Measurements from ENCODE around the gene MST1R. TPM values are rescaled to one million over a fixed set of nuclear protein-coding genes. Genes with fewer than 3 reads are reported as not detected.

MST1R gene
- total RNA-seq, 5 donors from 2014 or later (not counting 1 experiment from before 2014, with no cell fraction given), result 0.59 to 1.6 (median 1.3) TPM

DNA sequence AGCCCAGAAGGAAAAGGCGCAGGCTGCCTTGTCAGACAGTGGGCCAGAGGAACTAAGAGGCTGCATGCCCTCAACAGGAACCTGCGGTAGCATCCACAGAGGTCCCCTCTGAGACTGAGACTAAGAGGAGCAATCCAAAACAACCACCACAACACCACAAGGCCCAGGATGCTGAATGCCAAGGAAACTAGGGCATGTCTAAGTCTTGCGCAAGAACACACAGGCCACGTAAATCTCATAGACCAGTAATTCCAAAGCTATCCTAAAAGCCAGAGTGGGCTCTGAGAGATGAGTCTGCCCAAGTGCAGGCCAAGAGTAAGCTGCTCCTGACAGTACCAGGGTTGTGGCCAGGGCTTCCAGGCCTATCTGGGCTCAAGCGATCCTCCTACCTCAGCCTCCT is 13.0 kb upstream of the MST1R start:
- peaks cover 0 to 6% (median 3%) of the 10 kb centered on the region in 3 donors for H3K4me1 Mint-ChIP-seq
- no peak overlapping the region for H3K27ac ChIP-seq (ENCODE audit: low read length)
- ChIA-PET POLR2A (no interaction called here), CTCF (no interaction called here)
- DNase-seq, result no peak
- no peaks in the 10 kb centered on the region for H3K9me3 Mint-ChIP-seq
- peaks cover 21% of the 10 kb centered on the region for H3K36me3 Mint-ChIP-seq
- peaks cover 12 to 17% of the 10 kb centered on the region in 2 donors for H3K36me3 ChIP-seq (ENCODE audit: control insufficient read depth in 2 of 2, extremely low read depth in 1 of 2, insufficient read depth in 1 of 2, low read length in 1 of 2)
- H3K27ac Mint-ChIP-seq, result no peak overlapping the region
- no peaks in the 10 kb centered on the region for H3K9me3 ChIP-seq
- no peaks in the 10 kb centered on the region for H3K4me1 ChIP-seq (ENCODE audit: control insufficient read depth in 1 of 2, extremely low read depth in 1 of 2, insufficient read depth in 2 of 2, low read length in 2 of 2)
- WGBS (ENCODE audit: insufficient coverage), result 94% methylated on average over 5 of the region's 5 CpGs
- H3K27me3 ChIP-seq (replicated peaks in 1 of 2; ENCODE audit: control insufficient read depth in 2 of 2, extremely low read depth in 1 of 2, insufficient read depth in 2 of 2, low read length in 1 of 2), result no peaks in the 10 kb centered on the region
- H3K4me3 Mint-ChIP-seq, result no peak overlapping the region
- no peak for ATAC-seq (replicated peaks in 1 of 4)
- H3K27me3 Mint-ChIP-seq, result no peaks in the 10 kb centered on the region
- H3K4me3 ChIP-seq (ENCODE audit: control insufficient read depth in 1 of 2, extremely low read depth in 1 of 2, low read length in 1 of 2), result no peak overlapping the region

DNA sequence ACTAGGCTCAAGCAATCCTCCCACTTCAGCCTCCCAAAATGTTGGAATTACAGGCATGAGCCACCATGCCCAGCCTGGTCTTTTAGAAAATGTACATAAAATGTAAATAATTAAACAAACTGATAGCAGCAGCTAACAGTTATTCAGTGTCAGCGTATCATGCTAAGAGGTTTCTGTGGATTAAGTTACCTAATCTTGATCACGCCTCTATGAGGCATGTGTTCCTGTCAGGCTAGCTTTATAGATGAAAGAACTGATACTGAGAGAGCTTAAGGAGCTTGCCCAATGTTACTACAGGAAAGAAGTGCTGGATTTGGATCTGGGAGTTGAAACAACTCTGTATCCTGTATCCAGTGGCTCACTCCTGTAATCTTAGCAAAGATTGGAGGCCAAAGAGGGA is 11.2 kb upstream of the MST1R start:
- Histone ChIP-seq H3K27ac (ENCODE audit: low read length) (no peak overlapping the region), H3K4me3 (ENCODE audit: control insufficient read depth in 1 of 2, extremely low read depth in 1 of 2, low read length in 1 of 2) (no peak overlapping the region), H3K27me3 (replicated peaks in 1 of 2; ENCODE audit: control insufficient read depth in 2 of 2, extremely low read depth in 1 of 2, insufficient read depth in 2 of 2, low read length in 1 of 2) (no peaks in the 10 kb centered on the region), H3K9me3 (no peaks in the 10 kb centered on the region), H3K36me3 (ENCODE audit: control insufficient read depth in 2 of 2, extremely low read depth in 1 of 2, insufficient read depth in 1 of 2, low read length in 1 of 2) (peaks cover 17 to 21% of the 10 kb centered on the region in 2 donors), H3K4me1 (ENCODE audit: control insufficient read depth in 1 of 2, extremely low read depth in 1 of 2, insufficient read depth in 2 of 2, low read length in 2 of 2) (no peaks in the 10 kb centered on the region)
- peaks cover 29% of the 10 kb centered on the region for H3K36me3 Mint-ChIP-seq
- ATAC-seq (replicated peaks in 1 of 4) (no peak), DNase-seq (no peak)
- no peak overlapping the region for H3K27ac Mint-ChIP-seq
- H3K9me3 Mint-ChIP-seq, result no peaks in the 10 kb centered on the region
- ChIA-PET CTCF (no interaction called here), POLR2A (interaction anchor here in 1 of 2 donors (0.7 kb wide), 1 partner anchor 12 kb away, joined by 5 read pairs; no protein-coding TSS in a partner anchor)
- no peak overlapping the region for H3K4me3 Mint-ChIP-seq
- H3K4me1 Mint-ChIP-seq, result peaks cover 0 to 6% (median 3%) of the 10 kb centered on the region in 3 donors
- no CpG with 5 or more reads among the region's 2 CpGs for WGBS (ENCODE audit: insufficient coverage)
- H3K27me3 Mint-ChIP-seq, result no peaks in the 10 kb centered on the region

DNA sequence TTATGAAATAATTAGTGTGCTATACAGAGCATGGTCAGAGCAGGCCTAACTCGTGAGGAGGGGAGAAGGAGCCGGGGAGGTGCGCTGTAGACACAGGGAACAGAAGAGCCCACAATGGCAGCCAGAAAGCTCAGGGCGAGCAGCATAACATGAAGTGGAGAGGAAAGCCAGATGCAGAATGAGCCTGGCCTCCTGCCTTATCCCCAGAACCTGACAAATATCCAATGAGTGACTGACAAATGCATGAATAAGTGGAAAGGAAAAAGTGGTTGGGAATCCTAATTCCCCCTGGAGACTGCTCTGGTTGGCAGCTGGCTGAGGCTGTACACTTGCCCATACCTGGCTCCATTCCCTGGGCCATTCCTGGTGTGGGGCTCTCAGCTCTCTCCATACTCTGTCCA is 9.2 kb upstream of the MST1R start:
- ChIA-PET POLR2A (no interaction called here), CTCF (no interaction called here)
- Mint-ChIP-seq H3K27me3 (no peaks in the 10 kb centered on the region), H3K9me3 (no peaks in the 10 kb centered on the region), H3K4me3 (no peak overlapping the region), H3K27ac (no peak overlapping the region), H3K4me1 (peaks cover 0 to 2% (median 0%) of the 10 kb centered on the region in 3 donors), H3K36me3 (peaks cover 31% of the 10 kb centered on the region)
- DNase-seq, result no peak
- Histone ChIP-seq H3K27ac (ENCODE audit: low read length) (no peak overlapping the region), H3K9me3 (no peaks in the 10 kb centered on the region), H3K4me3 (ENCODE audit: control insufficient read depth in 1 of 2, extremely low read depth in 1 of 2, low read length in 1 of 2) (no peak overlapping the region), H3K27me3 (replicated peaks in 1 of 2; ENCODE audit: control insufficient read depth in 2 of 2, extremely low read depth in 1 of 2, insufficient read depth in 2 of 2, low read length in 1 of 2) (no peaks in the 10 kb centered on the region), H3K36me3 (ENCODE audit: control insufficient read depth in 2 of 2, extremely low read depth in 1 of 2, insufficient read depth in 1 of 2, low read length in 1 of 2) (peaks cover 21 to 36% of the 10 kb centered on the region in 2 donors), H3K4me1 (ENCODE audit: control insufficient read depth in 1 of 2, extremely low read depth in 1 of 2, insufficient read depth in 2 of 2, low read length in 2 of 2) (no peaks in the 10 kb centered on the region)
- ATAC-seq (replicated peaks in 1 of 4), result no peak
- WGBS (ENCODE audit: insufficient coverage), result 93% methylated on average over 3 of the region's 4 CpGs

DNA sequence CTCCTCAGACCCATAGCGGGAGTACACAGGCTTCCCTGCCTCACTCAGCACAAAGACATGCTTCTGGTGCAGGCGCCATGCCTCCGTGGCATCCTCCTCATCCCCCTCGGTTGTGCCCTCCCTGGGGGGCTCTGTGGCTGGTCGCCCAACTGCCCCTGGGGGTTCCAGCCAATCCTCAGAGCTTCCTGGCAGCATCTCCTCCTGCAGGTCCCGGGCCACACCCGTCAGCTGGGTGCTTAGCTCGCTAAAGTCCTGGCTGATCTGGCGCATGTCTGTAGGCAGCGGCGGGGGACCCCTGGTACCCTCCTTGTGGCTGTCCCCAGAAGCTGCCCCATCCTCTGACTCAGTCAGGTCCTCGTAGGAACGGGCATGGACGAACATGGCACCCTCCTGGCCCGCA is 7.9 kb upstream of the MST1R start:
- no peak for ATAC-seq (replicated peaks in 1 of 4)

DNA sequence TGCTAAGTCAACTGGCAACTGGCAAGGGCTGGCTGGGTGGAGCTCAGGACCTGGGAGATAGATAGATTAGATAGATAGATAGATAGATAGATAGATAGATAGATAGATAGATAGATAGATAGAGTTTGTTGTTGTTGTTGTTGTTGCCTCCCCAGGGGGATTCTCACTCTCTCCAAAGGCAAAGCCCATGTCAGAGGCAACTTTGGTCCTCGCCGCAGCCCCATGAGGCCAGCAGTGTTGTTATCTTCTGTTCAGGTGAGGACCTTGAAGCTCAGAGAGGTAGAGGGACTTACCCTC is 7.4 kb upstream of the MST1R start:
- DNase-seq (no peak), ATAC-seq (replicated peaks in 1 of 4) (no peak)
- Mint-ChIP-seq H3K4me1 (peaks cover 8 to 11% (median 9%) of the 10 kb centered on the region in 3 donors), H3K4me3 (no peak overlapping the region), H3K9me3 (no peaks in the 10 kb centered on the region), H3K36me3 (peaks cover 28% of the 10 kb centered on the region), H3K27me3 (no peaks in the 10 kb centered on the region), H3K27ac (no peak overlapping the region)
- Histone ChIP-seq H3K9me3 (no peaks in the 10 kb centered on the region), H3K27me3 (replicated peaks in 1 of 2; ENCODE audit: control insufficient read depth in 2 of 2, extremely low read depth in 1 of 2, insufficient read depth in 2 of 2, low read length in 1 of 2) (no peaks in the 10 kb centered on the region), H3K36me3 (ENCODE audit: control insufficient read depth in 2 of 2, extremely low read depth in 1 of 2, insufficient read depth in 1 of 2, low read length in 1 of 2) (peaks cover 17 to 37% of the 10 kb centered on the region in 2 donors), H3K4me1 (ENCODE audit: control insufficient read depth in 1 of 2, extremely low read depth in 1 of 2, insufficient read depth in 2 of 2, low read length in 2 of 2) (peaks cover 6 to 7% of the 10 kb centered on the region in 2 experiments), H3K4me3 (ENCODE audit: control insufficient read depth in 1 of 2, extremely low read depth in 1 of 2, low read length in 1 of 2) (no peak overlapping the region), H3K27ac (ENCODE audit: low read length) (no peak overlapping the region)
- WGBS (ENCODE audit: insufficient coverage), result 100% methylated on average over 2 of the region's 2 CpGs
- CTCF ChIA-PET, result no interaction called here
- POLR2A ChIA-PET, result no interaction called here

More for the DNA sequence above, 7.9 kb upstream of the MST1R start:
- Histone ChIP-seq H3K36me3 (ENCODE audit: control insufficient read depth in 2 of 2, extremely low read depth in 1 of 2, insufficient read depth in 1 of 2, low read length in 1 of 2) (peaks cover 20 to 37% of the 10 kb centered on the region in 2 donors), H3K27me3 (replicated peaks in 1 of 2; ENCODE audit: control insufficient read depth in 2 of 2, extremely low read depth in 1 of 2, insufficient read depth in 2 of 2, low read length in 1 of 2) (no peaks in the 10 kb centered on the region), H3K9me3 (no peaks in the 10 kb centered on the region), H3K27ac (ENCODE audit: low read length) (no peak overlapping the region), H3K4me1 (ENCODE audit: control insufficient read depth in 1 of 2, extremely low read depth in 1 of 2, insufficient read depth in 2 of 2, low read length in 2 of 2) (peaks cover 2% of the 10 kb centered on the region in 2 experiments), H3K4me3 (ENCODE audit: control insufficient read depth in 1 of 2, extremely low read depth in 1 of 2, low read length in 1 of 2) (no peak overlapping the region)
- POLR2A ChIA-PET, result no interaction called here
- Mint-ChIP-seq H3K36me3 (peaks cover 28% of the 10 kb centered on the region), H3K27me3 (no peaks in the 10 kb centered on the region), H3K4me3 (no peak overlapping the region), H3K9me3 (no peaks in the 10 kb centered on the region), H3K4me1 (peaks cover 2 to 5% (median 4%) of the 10 kb centered on the region in 3 donors), H3K27ac (no peak overlapping the region)
- CTCF ChIA-PET, result no interaction called here
- WGBS (ENCODE audit: insufficient coverage), result 92% methylated on average over 15 of the region's 15 CpGs
- DNase-seq, result no peak

DNA sequence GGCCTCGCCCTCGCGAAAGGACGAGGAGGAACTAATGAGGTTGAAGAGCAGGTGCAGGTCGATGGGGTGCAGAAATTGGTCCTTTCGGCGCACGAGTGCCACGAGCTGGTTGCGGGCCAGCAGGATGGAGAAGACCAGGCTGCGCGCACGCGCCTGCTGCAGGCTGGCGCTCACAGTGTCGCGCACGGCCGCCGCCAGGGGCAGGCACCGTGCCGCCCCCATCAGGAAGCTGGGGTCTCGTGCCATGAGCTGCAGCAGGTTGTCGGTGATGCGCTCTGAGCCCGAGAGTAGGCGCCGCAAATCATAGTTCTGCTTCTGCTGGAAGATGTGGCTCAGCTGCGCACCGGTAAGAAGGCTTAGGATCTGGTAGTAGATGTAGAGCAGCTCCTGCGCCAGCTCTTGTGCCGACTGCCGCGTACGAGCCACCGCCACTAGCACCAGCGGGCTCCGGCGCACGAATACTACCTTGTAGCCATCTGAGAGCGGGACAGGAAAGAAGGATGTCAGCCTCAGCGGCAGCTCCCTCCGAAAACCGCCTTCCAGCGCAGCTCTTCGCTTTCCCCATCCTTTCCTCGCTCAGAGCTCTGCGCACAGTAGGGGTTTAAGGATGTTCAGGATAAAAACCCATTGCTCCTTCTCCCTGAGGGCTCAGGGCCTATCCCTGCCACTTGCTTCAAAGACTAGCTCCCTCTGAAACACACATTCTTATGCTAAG is 6.9 kb upstream of the MST1R start:
- DNase-seq, result no peak
- H3K27me3 Mint-ChIP-seq, result no peaks in the 10 kb centered on the region
- no peak for ATAC-seq (replicated peaks in 1 of 4)
- H3K27me3 ChIP-seq (replicated peaks in 1 of 2; ENCODE audit: control insufficient read depth in 2 of 2, extremely low read depth in 1 of 2, insufficient read depth in 2 of 2, low read length in 1 of 2), result no peaks in the 10 kb centered on the region
- no peak overlapping the region for H3K27ac Mint-ChIP-seq
- peaks cover 17 to 37% of the 10 kb centered on the region in 2 donors for H3K36me3 ChIP-seq (ENCODE audit: control insufficient read depth in 2 of 2, extremely low read depth in 1 of 2, insufficient read depth in 1 of 2, low read length in 1 of 2)
- H3K4me3 Mint-ChIP-seq, result no peak overlapping the region
- H3K9me3 Mint-ChIP-seq, result no peaks in the 10 kb centered on the region
- no peak overlapping the region for H3K4me3 ChIP-seq (ENCODE audit: control insufficient read depth in 1 of 2, extremely low read depth in 1 of 2, low read length in 1 of 2)
- H3K27ac ChIP-seq (ENCODE audit: low read length), result no peak overlapping the region
- WGBS (ENCODE audit: insufficient coverage), result 96% methylated on average over 45 of the region's 48 CpGs
- ChIA-PET POLR2A (no interaction called here), CTCF (no interaction called here)
- H3K9me3 ChIP-seq, result no peaks in the 10 kb centered on the region
- peaks cover 28% of the 10 kb centered on the region for H3K36me3 Mint-ChIP-seq
- peaks cover 13 to 16% (median 14%) of the 10 kb centered on the region in 3 donors for H3K4me1 Mint-ChIP-seq
- peaks cover 9 to 12% of the 10 kb centered on the region in 2 experiments for H3K4me1 ChIP-seq (ENCODE audit: control insufficient read depth in 1 of 2, extremely low read depth in 1 of 2, insufficient read depth in 2 of 2, low read length in 2 of 2)

Measured in T-cell (primary cell).